HG03460 (cell line): ENCODE measurements around the gene RFNG.

Experiments
- ATAC-seq: cut with Tn5 transposase; IDR thresholded peaks from one replicate; pipeline ENCODE4 v1.9.1; 2021; ENCODE audit not compliant: unreplicated experiment

RFNG gene

DNA sequence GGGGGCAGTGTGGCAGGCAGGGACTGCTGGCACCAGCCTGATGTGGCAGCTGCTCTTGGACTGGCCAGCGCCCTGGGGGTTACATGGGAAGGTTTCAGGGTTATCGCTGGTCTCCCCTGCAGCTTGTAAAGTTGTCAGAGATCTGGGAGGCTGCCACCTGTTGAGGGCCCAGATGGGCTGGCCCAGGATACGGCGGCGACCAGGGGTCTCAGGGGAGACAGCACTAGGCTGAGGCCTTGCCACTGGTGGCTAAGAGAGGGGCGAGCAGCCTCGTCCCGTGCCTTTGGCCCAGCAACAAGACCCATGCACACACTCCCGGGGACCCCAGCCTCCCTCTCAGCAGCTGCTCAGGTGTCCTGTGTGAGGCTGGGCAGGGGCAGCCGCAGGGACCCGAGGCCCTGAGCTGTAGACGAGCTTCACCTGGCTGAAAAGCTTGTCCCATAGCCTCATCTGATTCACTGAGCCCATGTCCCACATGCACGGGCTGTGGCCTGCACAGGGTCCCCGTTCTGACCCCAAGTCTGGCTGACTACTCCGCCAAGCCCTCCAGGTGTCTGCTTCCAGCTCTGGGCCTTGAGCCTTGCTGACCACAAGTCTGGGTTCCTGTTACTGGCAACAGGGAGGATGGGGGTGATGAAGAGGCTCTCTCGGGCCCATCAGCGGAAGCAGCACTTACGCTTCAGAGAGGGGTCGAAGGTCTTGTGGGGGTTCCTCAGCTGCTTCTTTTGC lies 7.8 kb upstream of the RFNG start:
- no peak for ATAC-seq

DNA sequence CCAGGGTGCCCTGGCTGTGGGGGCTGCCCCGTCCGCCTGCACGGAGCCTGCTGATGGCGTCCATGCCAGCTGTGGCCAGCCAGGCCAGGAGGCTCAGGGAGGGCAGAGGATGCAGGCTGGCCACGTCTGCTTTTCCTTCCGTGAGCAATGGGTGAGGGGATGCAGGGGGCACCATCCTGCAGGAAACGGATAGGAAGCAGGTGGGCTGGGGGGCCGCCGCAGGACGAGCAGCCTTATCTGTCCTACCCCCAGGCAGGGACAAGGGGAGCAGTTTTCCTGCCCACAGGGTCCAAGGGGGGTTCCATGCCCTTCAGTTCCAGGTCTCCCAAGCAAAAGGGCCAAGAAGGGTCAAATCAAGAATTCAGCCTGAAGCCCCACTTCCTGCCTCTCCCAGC lies 7.2 kb upstream of the RFNG start:
- ATAC-seq = no peak

DNA sequence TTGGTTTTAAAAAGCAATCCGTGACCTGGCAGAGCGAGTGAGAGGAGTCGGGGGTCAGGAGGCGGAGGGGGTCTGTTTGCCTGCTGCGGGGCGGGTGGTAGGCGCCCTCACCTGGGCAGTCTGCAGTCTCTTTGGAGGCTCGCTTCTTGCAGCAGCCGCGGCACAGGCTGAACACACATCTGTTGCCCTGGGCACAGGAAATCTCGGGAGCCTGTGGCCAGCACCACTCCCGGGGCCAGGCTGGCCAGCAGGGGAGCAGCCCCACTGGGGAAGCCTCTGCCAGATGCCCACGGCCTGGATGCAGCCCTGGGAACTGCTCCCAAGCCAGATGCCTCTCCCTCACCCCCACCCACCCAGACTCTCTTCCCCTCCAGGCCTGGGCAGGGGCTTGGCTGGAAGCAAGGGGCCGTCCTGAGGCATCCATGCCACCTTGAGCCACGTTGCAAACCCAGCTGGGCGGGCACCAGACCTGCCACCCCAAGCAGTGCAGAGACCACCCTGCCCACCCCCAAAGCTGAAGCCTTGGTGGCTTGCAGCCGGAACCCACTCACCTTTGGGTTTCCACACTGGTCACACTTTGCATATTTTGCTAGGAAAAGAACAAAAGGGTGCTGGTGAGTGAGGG lies 6.7 kb upstream of the RFNG start:
- no peak for ATAC-seq

GRCh38 chr17:82056729-82057621 lies 5.4 kb upstream of the RFNG start:
- no peak for ATAC-seq

DNA sequence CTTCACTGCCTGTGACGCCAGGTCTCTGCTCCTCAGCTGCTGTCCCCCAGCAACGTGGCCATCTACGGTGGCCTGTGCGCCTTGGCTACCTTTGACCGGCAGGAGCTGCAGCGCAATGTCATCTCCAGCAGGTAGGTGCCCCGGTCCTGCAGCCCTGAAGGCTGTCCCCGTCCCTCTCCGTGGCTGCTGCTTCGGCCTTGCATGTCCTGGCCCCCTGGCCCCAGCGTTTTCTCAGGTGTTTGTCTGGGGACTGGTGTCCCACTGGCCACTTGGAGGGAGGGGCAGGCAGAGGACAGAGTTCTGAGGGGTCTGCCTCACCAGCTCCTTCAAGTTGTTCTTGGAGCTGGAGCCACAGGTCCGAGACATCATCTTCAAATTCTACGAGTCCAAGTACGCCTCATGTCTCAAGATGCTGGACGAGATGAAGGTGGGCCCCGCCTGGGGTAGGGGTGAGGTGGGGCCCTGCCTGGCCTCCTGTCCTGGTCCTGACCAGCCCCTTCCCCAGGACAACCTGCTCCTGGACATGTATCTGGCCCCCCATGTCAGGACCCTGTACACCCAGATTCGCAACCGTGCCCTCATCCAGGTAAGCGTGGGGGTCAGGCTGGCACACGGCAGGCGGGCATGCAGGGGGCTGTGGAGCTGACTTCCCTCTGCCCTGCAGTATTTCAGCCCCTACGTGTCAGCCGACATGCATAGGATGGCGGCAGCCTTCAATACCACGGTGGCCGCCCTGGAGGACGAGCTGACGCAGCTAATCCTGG lies 4.5 kb upstream of the RFNG start:
- no peak for ATAC-seq

DNA sequence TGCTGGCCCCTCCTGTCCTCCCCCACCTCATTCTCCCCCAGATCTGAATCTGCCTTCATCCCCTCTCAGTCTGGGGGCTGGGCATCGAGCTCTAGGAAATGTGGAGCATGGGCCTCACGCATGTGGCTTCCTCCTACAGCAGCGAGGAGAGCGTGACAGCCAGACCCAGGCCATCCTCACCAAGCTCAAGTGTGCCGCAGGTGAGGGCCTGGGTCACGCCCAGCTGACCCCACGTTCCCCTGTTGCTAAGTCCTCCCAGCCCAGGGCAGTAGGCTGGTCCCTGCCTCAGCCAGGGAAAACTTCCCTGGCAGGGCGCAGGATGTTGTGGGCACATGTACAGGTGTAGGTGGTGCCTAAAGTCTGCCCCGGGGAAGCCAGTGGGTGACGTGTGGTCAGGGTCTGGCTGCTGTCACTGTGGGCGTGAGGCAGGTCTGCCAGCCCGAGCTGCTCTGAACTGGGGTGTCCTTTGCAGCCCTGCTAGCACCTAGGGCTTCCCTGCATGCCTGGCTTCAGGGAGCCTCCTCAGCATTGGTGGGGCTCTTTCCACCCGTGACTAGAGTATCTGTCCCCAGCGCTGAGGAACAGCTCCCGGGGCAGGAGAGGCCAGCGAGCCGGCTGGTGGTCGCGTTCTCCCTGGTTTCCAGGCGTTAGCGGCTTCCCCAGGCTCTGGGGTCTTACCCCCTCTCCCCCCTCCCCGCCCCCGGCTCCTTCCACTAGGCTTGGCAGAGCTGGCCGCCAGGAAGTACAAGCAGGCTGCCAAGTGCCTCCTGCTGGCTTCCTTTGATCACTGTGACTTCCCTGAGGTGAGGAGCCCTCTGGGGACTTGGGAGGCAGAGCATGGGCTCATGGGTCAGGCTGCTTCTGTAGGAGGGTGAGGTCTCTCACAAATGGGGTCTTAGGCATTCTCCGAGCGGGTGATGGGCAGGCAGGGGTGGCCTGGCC lies 3.7 kb upstream of the RFNG start:
- ATAC-seq = no peak

GRCh38 chr17:82054351-82055022 lies 2.9 kb upstream of the RFNG start:
- no peak for ATAC-seq

GRCh38 chr17:82053556-82054263 lies 2.1 kb upstream of the RFNG start:
- no peak for ATAC-seq

- ATAC-seq = no peak
Measured at GRCh38 chr17:82053130-82053529, 1.5 kb upstream of the RFNG start.

- ATAC-seq = no peak
Measured at GRCh38 chr17:82052638-82053059, 1.0 kb upstream of the RFNG start.

DNA sequence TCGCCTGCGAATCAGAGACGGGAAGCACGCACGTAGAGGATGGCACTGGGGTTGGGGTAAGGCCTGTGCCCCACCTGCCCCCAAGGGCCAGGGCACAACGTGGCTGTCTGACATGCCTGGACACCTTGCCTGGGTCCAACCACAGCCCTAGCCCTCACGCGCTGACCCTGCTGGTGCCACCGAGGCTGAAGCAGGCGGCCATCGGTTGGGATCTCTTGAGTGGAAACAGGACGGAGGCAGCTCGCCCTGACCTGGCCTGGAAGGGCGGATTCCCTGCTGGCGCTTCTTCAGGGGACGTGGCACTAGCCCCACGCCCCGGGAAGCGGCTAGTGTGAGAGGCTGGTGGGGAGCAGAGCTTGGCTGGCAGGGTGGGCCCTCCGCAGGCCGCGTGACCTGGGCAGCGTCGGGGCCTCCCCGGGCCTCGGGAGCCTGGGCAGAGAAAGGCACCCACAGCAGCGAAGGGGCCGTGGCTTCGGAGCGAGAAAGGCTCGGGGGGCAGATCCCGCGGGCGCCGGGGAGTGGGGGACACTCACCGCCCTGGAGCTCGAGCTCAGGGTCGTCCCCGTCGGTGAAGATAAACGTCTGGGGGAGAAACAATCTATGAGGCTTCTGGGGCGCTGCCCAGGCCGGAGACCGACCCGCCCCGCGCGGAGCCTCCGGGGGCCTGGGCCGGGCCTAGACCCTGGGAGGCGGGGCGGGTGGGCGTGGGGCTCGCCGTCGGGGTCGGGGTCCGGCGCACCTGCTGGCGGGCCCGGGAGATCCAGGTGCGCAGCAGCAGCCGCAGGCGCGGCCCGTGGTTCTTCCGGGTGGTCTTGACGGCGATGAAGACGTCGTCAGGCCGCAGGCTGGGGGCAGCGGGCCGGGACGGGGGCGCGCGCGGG lies 610 bp downstream of the RFNG start:
- ATAC-seq = no peak

- no peak for ATAC-seq
Measured at GRCh38 chr17:82050152-82050760, 1.4 kb downstream of the RFNG start.

DNA sequence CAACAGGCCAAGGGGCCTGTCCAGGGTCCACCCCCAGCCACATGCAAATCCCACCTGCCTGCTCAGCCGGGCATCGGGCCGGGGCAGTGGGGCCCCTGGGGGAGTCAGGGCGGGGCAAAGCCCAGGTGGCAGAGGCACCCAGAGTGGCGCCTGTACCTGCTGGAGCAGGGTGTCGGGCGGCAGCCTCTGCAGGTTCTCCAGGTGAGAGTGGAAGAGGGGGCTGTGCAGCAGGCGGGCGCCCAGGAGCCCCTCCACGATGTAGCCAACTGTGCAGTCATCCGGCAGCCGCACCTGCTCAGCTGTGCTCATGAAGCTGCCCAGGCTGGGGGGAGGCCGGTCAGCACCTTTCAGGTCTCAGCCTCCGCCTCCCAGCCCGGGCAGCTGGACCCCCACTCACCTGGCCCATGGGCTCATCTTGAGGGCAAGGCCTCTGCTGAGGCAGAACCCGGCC lies 2.1 kb downstream of the RFNG start:
- no peak for ATAC-seq

DNA sequence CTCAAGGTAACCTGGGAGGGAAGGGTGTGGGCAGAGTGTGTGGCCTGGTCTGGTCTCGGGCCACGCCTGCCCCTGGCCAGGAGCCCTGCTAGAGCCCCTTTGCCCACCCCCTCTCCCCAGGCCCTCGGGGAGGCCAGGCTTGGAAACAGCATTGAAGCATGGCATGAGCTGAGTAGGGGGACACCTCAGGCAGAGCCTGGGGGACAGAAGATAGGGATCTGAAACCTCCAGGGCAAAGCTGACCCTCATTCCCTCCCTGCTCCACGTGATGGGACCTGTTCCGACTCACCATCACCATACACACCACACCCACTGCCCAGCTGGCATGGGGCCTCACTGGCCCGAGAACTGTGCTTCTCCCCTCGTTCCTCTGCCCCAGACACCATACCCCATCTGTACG lies 2.5 kb downstream of the RFNG start:
- no peak for ATAC-seq

DNA sequence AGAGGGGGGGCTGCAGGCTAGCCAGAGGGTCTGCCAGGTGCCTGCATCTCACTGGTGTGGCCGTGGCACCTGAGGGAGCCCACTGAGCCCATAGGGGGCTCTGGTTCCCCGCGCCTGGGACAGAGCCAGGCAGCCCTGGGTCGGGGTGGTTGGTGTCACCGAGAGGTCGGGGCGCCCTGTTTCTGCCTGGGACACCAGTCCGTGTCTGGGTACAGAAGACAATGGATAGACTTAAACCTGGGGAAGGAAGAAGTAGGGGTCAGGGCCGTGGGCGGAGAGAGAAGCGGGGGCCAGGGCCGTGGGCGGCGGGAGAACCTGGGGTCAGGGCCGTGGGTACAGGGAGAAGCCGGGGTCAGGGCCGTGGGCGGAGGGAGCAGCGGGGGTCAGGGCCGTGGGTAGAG lies 3.0 kb downstream of the RFNG start:
- no peak for ATAC-seq

- no peak for ATAC-seq
Measured at GRCh38 chr17:82047914-82048570, 3.6 kb downstream of the RFNG start.

DNA sequence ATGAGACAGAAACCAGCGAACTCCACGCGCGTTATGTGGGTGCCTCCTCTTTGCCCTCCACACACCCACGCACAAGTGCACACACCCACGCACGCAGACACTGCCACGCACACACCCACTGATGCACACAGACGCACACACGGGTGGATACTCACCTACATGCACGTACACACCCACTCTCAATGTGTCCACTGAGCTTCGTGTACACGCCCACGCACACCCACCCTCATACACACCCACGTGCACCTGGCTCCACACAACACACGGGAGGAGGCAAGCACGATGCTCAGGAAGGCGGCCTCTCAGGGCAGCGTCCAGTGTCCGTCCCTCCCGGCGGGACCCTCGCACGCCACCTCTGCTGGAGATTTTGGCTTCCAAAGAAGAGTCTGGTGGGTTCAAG lies 4.2 kb downstream of the RFNG start:
- ATAC-seq = no peak
